OCI-LY1 (cell line): ENCODE measurements around the gene CDKAL1.

ENCODE experiments used
- H2AFZ ChIP-seq: fragments of 200-600 bp; sonication (generic), shearing (Covaris generic); 2 replicates; pipeline ENCODE4 v1.6.0; 2014; ENCODE audit warnings: antibody characterized with exemption, mild to moderate bottlenecking, low read length
- H3F3A ChIP-seq: fragments of 200-600 bp; sonication (generic), shearing (Covaris generic); 2 replicates; pipeline ENCODE4 v1.6.0; 2014; ENCODE audit warnings: mild to moderate bottlenecking, antibody characterized with exemption, low read length, moderate library complexity; ENCODE audit not compliant: insufficient read depth
- H3K27ac ChIP-seq: fragments of 200-600 bp; sonication (generic); 2 replicates; pipeline ENCODE4 v1.5.1; 2014; ENCODE audit warnings: low read length, mixed run types, mild to moderate bottlenecking, low read depth; ENCODE audit not compliant: poor library complexity, severe bottlenecking
- H3K27me3 ChIP-seq: fragments of 200-600 bp; sonication (generic); 2 replicates; pipeline ENCODE4 v1.6.0; 2014; ENCODE audit warnings: antibody characterized with exemption, mild to moderate bottlenecking, low read length, moderate library complexity; ENCODE audit not compliant: insufficient read depth
- H3K36me3 ChIP-seq: fragments of 200-600 bp; sonication (generic); 2 replicates; pipeline ENCODE4 v1.6.1; 2014; ENCODE audit warnings: mild to moderate bottlenecking, antibody characterized with exemption, low read length, moderate library complexity, mixed read lengths; ENCODE audit not compliant: insufficient read depth
- H3K4me1 ChIP-seq: fragments of 200-600 bp; sonication (generic); 2 replicates; pipeline ENCODE4 v1.5.1; 2014; ENCODE audit warnings: mild to moderate bottlenecking, low read length, moderate library complexity; ENCODE audit not compliant: insufficient read depth, severe bottlenecking
- H3K4me2 ChIP-seq: fragments of 200-600 bp; sonication (generic), shearing (Covaris generic); 2 replicates; pipeline ENCODE4 v1.6.1; 2014; ENCODE audit warnings: low read length
- H3K4me3 ChIP-seq: fragments of 200-600 bp; sonication (generic); 2 replicates; pipeline ENCODE4 v1.5.1; 2014; ENCODE audit warnings: low read length, low read depth, mild to moderate bottlenecking, mixed read lengths; ENCODE audit not compliant: poor library complexity, severe bottlenecking
- H3K79me2 ChIP-seq: fragments of 200-600 bp; shearing (Covaris generic); 2 replicates; pipeline ENCODE4 v1.6.1; 2016; ENCODE audit warnings: mixed run types, low read length, mixed read lengths; ENCODE audit not compliant: insufficient read depth
- H3K9ac ChIP-seq: fragments of 200-600 bp; sonication (generic), shearing (Covaris generic); 2 replicates; pipeline ENCODE4 v1.6.1; 2014; ENCODE audit warnings: mild to moderate bottlenecking, low read length, mixed read lengths
- H3K9me2 ChIP-seq: fragments of 200-600 bp; sonication (generic), shearing (Covaris generic); 2 replicates; pipeline ENCODE4 v1.6.1; 2014; ENCODE audit warnings: low read depth, mild to moderate bottlenecking, low read length, mixed read lengths
- H3K9me3 ChIP-seq: fragments of 200-600 bp; shearing (Covaris generic); 2 replicates; pipeline ENCODE4 v1.6.1; 2014; ENCODE audit warnings: low read length, mixed read lengths
- H4K20me1 ChIP-seq: fragments of 200-600 bp; sonication (generic), shearing (Covaris generic); 2 replicates; pipeline ENCODE4 v1.6.0; 2016; ENCODE audit warnings: mild to moderate bottlenecking, low read length; ENCODE audit not compliant: insufficient read depth
- CTCF ChIP-seq: fragments of 200-600 bp; sonication (generic), shearing (Covaris generic); IDR thresholded peaks from 2 replicates; pipeline ENCODE4 v1.5.1; 2017; ENCODE audit warnings: mild to moderate bottlenecking, antibody characterized with exemption, low read length, moderate library complexity, mixed read lengths
- EZH2 ChIP-seq: fragments of 200-600 bp; sonication (generic), shearing (Covaris generic); IDR thresholded peaks from 2 replicates; pipeline ENCODE4 v1.8.0; 2017; ENCODE audit warnings: borderline replicate concordance, mixed run types, mild to moderate bottlenecking, antibody characterized with exemption, low read length, moderate library complexity, mixed read lengths

The CDKAL1 gene

GRCh38 chr6:20943040-20943627, 408.9 kb downstream of the CDKAL1 start:
- Histone ChIP-seq H4K20me1 (no peaks in the 10 kb centered on the region), H3K27me3 (no peaks in the 10 kb centered on the region), H3K36me3 (no peaks in the 10 kb centered on the region), H3K9me3 (no peaks in the 10 kb centered on the region), H3K4me3 (no peak overlapping the region), H3K79me2 (no peaks in the 10 kb centered on the region), H3K27ac (no peak overlapping the region), H3F3A (no peaks in the 10 kb centered on the region), H3K4me2 (no peak overlapping the region), H3K9ac (no peak overlapping the region), H3K9me2 (no peaks in the 10 kb centered on the region), H2AFZ (no peak overlapping the region), H3K4me1 (no peaks in the 10 kb centered on the region)
- no peak for TF ChIP-seq EZH2
- no peak for TF ChIP-seq CTCF

GRCh38 chr6:20943922-20944321, 409.7 kb downstream of the CDKAL1 start:
- no peak overlapping the region for H3K9ac ChIP-seq
- H3K4me2 ChIP-seq = no peak overlapping the region
- no peak overlapping the region for H2AFZ ChIP-seq
- no peaks in the 10 kb centered on the region for H3K79me2 ChIP-seq
- H3K9me3 ChIP-seq = no peaks in the 10 kb centered on the region
- no peaks in the 10 kb centered on the region for H3K36me3 ChIP-seq
- H3K4me1 ChIP-seq = no peaks in the 10 kb centered on the region
- no peaks in the 10 kb centered on the region for H3K27me3 ChIP-seq
- H3F3A ChIP-seq = no peaks in the 10 kb centered on the region
- H3K4me3 ChIP-seq = no peak overlapping the region
- H4K20me1 ChIP-seq = no peaks in the 10 kb centered on the region
- H3K9me2 ChIP-seq = no peaks in the 10 kb centered on the region
- TF ChIP-seq CTCF = no peak
- no peak for TF ChIP-seq EZH2
- no peak overlapping the region for H3K27ac ChIP-seq

GRCh38 chr6:20946022-20946421, 411.8 kb downstream of the CDKAL1 start:
- no peaks in the 10 kb centered on the region for H3K4me1 ChIP-seq
- no peaks in the 10 kb centered on the region for H3K79me2 ChIP-seq
- no peak for TF ChIP-seq EZH2
- TF ChIP-seq CTCF = no peak
- H3F3A ChIP-seq = no peaks in the 10 kb centered on the region
- no peaks in the 10 kb centered on the region for H3K9me3 ChIP-seq
- no peaks in the 10 kb centered on the region for H3K9me2 ChIP-seq
- no peak overlapping the region for H3K27ac ChIP-seq
- H3K9ac ChIP-seq = no peak overlapping the region
- H4K20me1 ChIP-seq = no peaks in the 10 kb centered on the region
- H3K27me3 ChIP-seq = no peaks in the 10 kb centered on the region
- H2AFZ ChIP-seq = no peak overlapping the region
- H3K4me2 ChIP-seq = no peak overlapping the region
- no peaks in the 10 kb centered on the region for H3K36me3 ChIP-seq
- no peak overlapping the region for H3K4me3 ChIP-seq
